Skeletal muscle tissue (tissue), 4 donors: ENCODE measurements around the gene PLCH1. TPM values are rescaled to one million over a fixed set of nuclear protein-coding genes. Genes with fewer than 3 reads are reported as not detected.

Source experiments
- H3K27ac ChIP-seq: one replicate; pipeline ENCODE4 v1.7.0; 2013; ENCODE audit warnings: mild to moderate bottlenecking, low read depth, low read length, inconsistent platforms
- H3K27me3 ChIP-seq, 3 donors: one replicate each; pipeline ENCODE4 v1.7.0; 2013; ENCODE audit warnings: low read length in 3 of 3; ENCODE audit not compliant: control insufficient read depth in 3 of 3, insufficient read depth in 3 of 3
- H3K36me3 ChIP-seq, 3 donors: one replicate each; pipeline ENCODE4 v1.7.0; 2013; ENCODE audit warnings: low read length in 3 of 3; ENCODE audit not compliant: control insufficient read depth in 3 of 3, insufficient read depth in 3 of 3
- H3K4me1 ChIP-seq, 3 donors: one replicate each; pipeline ENCODE4 v1.7.0; 2013; ENCODE audit warnings: low read length in 3 of 3, mild to moderate bottlenecking in 3 of 3; ENCODE audit not compliant: control insufficient read depth in 3 of 3, insufficient read depth in 3 of 3
- H3K4me3 ChIP-seq, 3 donors: one replicate each; pipeline ENCODE4 v1.7.0; 2013; ENCODE audit warnings: low read length in 3 of 3
- H3K9ac ChIP-seq, 3 donors: one replicate each; pipeline ENCODE4 v1.7.0; 2013; ENCODE audit warnings: low read length in 3 of 3, mild to moderate bottlenecking in 3 of 3, moderate library complexity in 2 of 3, low read depth in 1 of 3
- H3K9me3 ChIP-seq, 3 donors: one replicate each; pipeline ENCODE4 v1.7.0; 2013; ENCODE audit warnings: low read length in 3 of 3; ENCODE audit not compliant: control insufficient read depth in 3 of 3
- total RNA-seq: library from RNA; depleted of rRNA; stranded (reverse); fragments of >200 nt; gene quantifications from one replicate; pipeline ENCODE4 v1.2.3, GENCODE V29; 2014
- donor health status: Osteomylitis.

PLCH1 gene
- total RNA-seq, 1 donor from 2014 or later = 0.52 TPM

GRCh38 chr3:155673421-155673820, 71.5 kb downstream of the PLCH1 start:
- H3K9me3 ChIP-seq = no peaks in the 10 kb centered on the region
- H3K27ac ChIP-seq = no peak overlapping the region
- H3K4me1 ChIP-seq = peaks cover 0 to 6% (median 3%) of the 10 kb centered on the region in 3 donors
- H3K36me3 ChIP-seq = no peaks in the 10 kb centered on the region
- no peak overlapping the region for H3K4me3 ChIP-seq
- peaks cover 0 to 3% (median 0%) of the 10 kb centered on the region in 3 donors for H3K27me3 ChIP-seq
- no peak overlapping the region for H3K9ac ChIP-seq

- H3K4me3 ChIP-seq = no peak overlapping the region
- H3K9me3 ChIP-seq = no peaks in the 10 kb centered on the region
- no peaks in the 10 kb centered on the region for H3K36me3 ChIP-seq
- H3K4me1 ChIP-seq = no peaks in the 10 kb centered on the region
- no peaks in the 10 kb centered on the region for H3K27me3 ChIP-seq
- H3K9ac ChIP-seq = no peak overlapping the region
- no peak overlapping the region for H3K27ac ChIP-seq
These were observed 74.5 kb downstream of the PLCH1 start for GRCh38 chr3:155670335-155670734.

GRCh38 chr3:155667988-155668387, 76.9 kb downstream of the PLCH1 start:
- Histone ChIP-seq H3K27me3 (no peaks in the 10 kb centered on the region), H3K27ac (no peak overlapping the region), H3K4me3 (no peak overlapping the region), H3K9me3 (no peaks in the 10 kb centered on the region), H3K4me1 (no peaks in the 10 kb centered on the region), H3K36me3 (no peaks in the 10 kb centered on the region), H3K9ac (no peak overlapping the region)

- H3K9ac ChIP-seq = no peak overlapping the region
- H3K27ac ChIP-seq = no peak overlapping the region
- no peaks in the 10 kb centered on the region for H3K27me3 ChIP-seq
- H3K4me1 ChIP-seq = no peaks in the 10 kb centered on the region
- no peak overlapping the region for H3K4me3 ChIP-seq
- H3K9me3 ChIP-seq = no peaks in the 10 kb centered on the region
- no peaks in the 10 kb centered on the region for H3K36me3 ChIP-seq
These were observed 79.8 kb downstream of the PLCH1 start for GRCh38 chr3:155664925-155665695.

GRCh38 chr3:155663467-155664212, 81.2 kb downstream of the PLCH1 start:
- Histone ChIP-seq H3K27me3 (no peaks in the 10 kb centered on the region), H3K4me3 (no peak overlapping the region), H3K36me3 (no peaks in the 10 kb centered on the region), H3K4me1 (no peaks in the 10 kb centered on the region), H3K9me3 (no peaks in the 10 kb centered on the region), H3K27ac (no peak overlapping the region), H3K9ac (no peak overlapping the region)

- H3K27ac ChIP-seq = no peak overlapping the region
- no peak overlapping the region for H3K4me3 ChIP-seq
- no peaks in the 10 kb centered on the region for H3K9me3 ChIP-seq
- H3K9ac ChIP-seq = no peak overlapping the region
- no peaks in the 10 kb centered on the region for H3K4me1 ChIP-seq
- no peaks in the 10 kb centered on the region for H3K27me3 ChIP-seq
- H3K36me3 ChIP-seq = no peaks in the 10 kb centered on the region
These were observed 83.1 kb downstream of the PLCH1 start for GRCh38 chr3:155661760-155662159.

GRCh38 chr3:155661042-155661441, 83.8 kb downstream of the PLCH1 start:
- no peaks in the 10 kb centered on the region for H3K4me1 ChIP-seq
- H3K9me3 ChIP-seq = no peaks in the 10 kb centered on the region
- no peak overlapping the region for H3K4me3 ChIP-seq

GRCh38 chr3:155658671-155659261, 86.1 kb downstream of the PLCH1 start:
- Histone ChIP-seq H3K4me3 (no peak overlapping the region), H3K27me3 (no peaks in the 10 kb centered on the region), H3K4me1 (no peaks in the 10 kb centered on the region), H3K36me3 (no peaks in the 10 kb centered on the region), H3K27ac (no peak overlapping the region), H3K9ac (no peak overlapping the region), H3K9me3 (no peaks in the 10 kb centered on the region)

More at GRCh38 chr3:155661042-155661441, 83.8 kb downstream of the PLCH1 start:
- Histone ChIP-seq H3K27me3 (no peaks in the 10 kb centered on the region), H3K9ac (no peak overlapping the region), H3K27ac (no peak overlapping the region), H3K36me3 (no peaks in the 10 kb centered on the region)

GRCh38 chr3:155658006-155658405, 86.9 kb downstream of the PLCH1 start:
- Histone ChIP-seq H3K9me3 (no peaks in the 10 kb centered on the region), H3K27me3 (peaks cover 0 to 3% (median 0%) of the 10 kb centered on the region in 3 donors), H3K27ac (no peak overlapping the region), H3K4me3 (no peak overlapping the region), H3K4me1 (no peaks in the 10 kb centered on the region), H3K9ac (no peak overlapping the region), H3K36me3 (no peaks in the 10 kb centered on the region)

- H3K9me3 ChIP-seq = no peaks in the 10 kb centered on the region
- H3K36me3 ChIP-seq = no peaks in the 10 kb centered on the region
- H3K27me3 ChIP-seq = peaks cover 0 to 3% (median 0%) of the 10 kb centered on the region in 3 donors
- H3K4me1 ChIP-seq = no peaks in the 10 kb centered on the region
- H3K4me3 ChIP-seq = no peak overlapping the region
- no peak overlapping the region for H3K27ac ChIP-seq
- no peak overlapping the region for H3K9ac ChIP-seq
These were observed 87.7 kb downstream of the PLCH1 start for GRCh38 chr3:155657161-155657560.
